ENCODE results near the gene LIMS1. TPM values are rescaled to one million over a fixed set of nuclear protein-coding genes. Genes with fewer than 3 reads are reported as not detected.
A peak's percentile ranks its signal among the peaks of the same experiment; 100 is the strongest.

The LIMS1 gene
- total and polyA plus RNA-seq, 10 donors, result 8.9 to 104 (median 61.2) TPM

DNA sequence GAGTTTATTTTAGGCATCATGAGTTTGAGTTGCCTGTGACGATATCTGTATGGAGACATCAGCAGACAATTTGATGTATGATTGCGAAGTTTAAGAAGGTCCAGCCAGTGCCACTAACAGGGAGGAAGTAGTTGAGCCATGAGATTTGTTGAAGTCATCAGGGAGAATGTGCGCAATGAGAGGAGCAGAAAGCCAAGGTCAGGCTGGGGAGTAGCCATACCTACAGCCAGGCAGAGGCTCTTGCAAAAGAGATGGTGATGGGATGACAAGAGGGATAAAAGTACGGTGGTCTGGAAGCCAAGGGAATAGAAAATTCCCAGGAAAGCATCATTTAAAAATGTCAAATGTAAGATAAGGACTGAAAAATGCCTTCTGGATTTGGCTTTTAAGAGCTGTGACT lies 51.2 kb downstream of the LIMS1 start:
- no peaks in the 10 kb centered on the region for H3K36me3 ChIP-seq
- H3K27ac ChIP-seq, result peak overlapping the region in 2 of 8 donors; percentile 83 to 86
- no peak for DNase-seq
- 57 to 85% (median 67%) methylated on average over 4 of the region's 4 CpGs for WGBS, 5 donors
- intact Hi-C loops (cut with DNase I; ENCODE audit: low total_unique reads), result no loop called here
- H3K27me3 ChIP-seq (replicated peaks in 1 of 7), result peaks cover 0 to 53% (median 0%) of the 10 kb centered on the region in 7 donors
- no peak overlapping the region for H3K4me3 ChIP-seq
- peaks cover 5 to 83% (median 53%) of the 10 kb centered on the region in 6 donors for H3K4me1 ChIP-seq
- no peaks in the 10 kb centered on the region for H3K9me3 ChIP-seq
- TF ChIP-seq, protein P1, sequence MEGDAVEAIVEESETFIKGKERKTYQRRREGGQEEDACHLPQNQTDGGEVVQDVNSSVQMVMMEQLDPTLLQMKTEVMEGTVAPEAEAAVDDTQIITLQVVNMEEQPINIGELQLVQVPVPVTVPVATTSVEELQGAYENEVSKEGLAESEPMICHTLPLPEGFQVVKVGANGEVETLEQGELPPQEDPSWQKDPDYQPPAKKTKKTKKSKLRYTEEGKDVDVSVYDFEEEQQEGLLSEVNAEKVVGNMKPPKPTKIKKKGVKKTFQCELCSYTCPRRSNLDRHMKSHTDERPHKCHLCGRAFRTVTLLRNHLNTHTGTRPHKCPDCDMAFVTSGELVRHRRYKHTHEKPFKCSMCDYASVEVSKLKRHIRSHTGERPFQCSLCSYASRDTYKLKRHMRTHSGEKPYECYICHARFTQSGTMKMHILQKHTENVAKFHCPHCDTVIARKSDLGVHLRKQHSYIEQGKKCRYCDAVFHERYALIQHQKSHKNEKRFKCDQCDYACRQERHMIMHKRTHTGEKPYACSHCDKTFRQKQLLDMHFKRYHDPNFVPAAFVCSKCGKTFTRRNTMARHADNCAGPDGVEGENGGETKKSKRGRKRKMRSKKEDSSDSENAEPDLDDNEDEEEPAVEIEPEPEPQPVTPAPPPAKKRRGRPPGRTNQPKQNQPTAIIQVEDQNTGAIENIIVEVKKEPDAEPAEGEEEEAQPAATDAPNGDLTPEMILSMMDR (IDR thresholded peaks at IDR 0.05 in 8 of 11, conservative IDR thresholded peaks at IDR 0.05 in 3 of 11), result no peak
- TF ChIP-seq POLR2AphosphoS5 (IDR thresholded peaks at IDR 0.05) (no peak), POLR2A (IDR thresholded peaks at IDR 0.05) (no peak)

DNA sequence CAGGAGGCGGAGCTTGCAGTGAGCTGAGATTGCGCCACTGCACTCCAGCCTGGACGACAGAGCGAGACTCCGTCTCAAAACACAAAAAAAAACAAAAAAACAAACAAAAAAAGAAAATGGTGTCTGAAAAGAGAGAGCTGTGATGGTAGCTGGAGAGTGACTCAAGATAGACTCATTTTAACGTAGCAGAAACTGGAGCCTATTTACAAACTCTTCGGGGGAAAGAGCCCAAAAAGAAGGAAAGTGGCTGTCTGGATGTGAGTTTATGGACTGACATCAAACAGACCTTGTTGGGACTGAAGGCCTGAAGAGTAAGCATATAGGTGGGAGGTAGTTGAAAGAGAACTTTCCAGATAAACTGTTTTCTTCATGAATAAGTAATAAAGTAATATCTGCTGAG lies 51.8 kb downstream of the LIMS1 start:
- 87 to 91% (median 87%) methylated on average over 7 of the region's 7 CpGs for WGBS, 5 donors
- Histone ChIP-seq H3K27me3 (replicated peaks in 1 of 7) (peaks cover 0 to 47% (median 0%) of the 10 kb centered on the region in 7 donors), H3K36me3 (no peaks in the 10 kb centered on the region), H3K9me3 (no peaks in the 10 kb centered on the region), H3K4me3 (no peak overlapping the region), H3K27ac (peak overlapping the region in 3 of 8 donors; percentile 54 to 86 (median 83)), H3K4me1 (peaks cover 0 to 83% (median 53%) of the 10 kb centered on the region in 6 donors)
- no peak for DNase-seq
- no peak for TF ChIP-seq POLR2AphosphoS5 (IDR thresholded peaks at IDR 0.05)
- TF ChIP-seq POLR2A (IDR thresholded peaks at IDR 0.05), result no peak
- TF ChIP-seq, protein P1 (IDR thresholded peaks at IDR 0.05 in 8 of 11, conservative IDR thresholded peaks at IDR 0.05 in 3 of 11), result no peak
- intact Hi-C loops (cut with DNase I; ENCODE audit: low total_unique reads), result no loop called here

DNA sequence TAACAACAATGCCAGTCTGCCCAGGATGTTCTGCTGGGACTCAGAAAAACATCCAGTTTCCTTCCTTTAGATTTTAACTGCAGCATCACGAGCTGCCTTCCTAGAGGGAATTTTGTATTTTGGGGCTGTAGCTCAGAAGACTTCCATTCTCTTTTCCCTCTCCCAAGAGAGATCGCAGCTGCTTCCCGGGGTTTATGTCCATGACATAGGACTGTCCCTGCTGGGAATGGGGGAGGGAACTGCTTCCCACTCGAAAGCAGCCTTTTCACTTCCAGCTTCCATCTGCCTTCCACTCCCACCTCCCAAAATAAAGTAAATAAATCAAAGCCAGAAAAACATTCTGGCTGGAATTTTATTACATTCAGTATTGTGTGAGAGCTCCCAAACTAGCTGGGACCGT lies 52.4 kb downstream of the LIMS1 start:
- 59 to 67% (median 63%) methylated on average over 5 of the region's 5 CpGs for WGBS, 5 donors
- peaks cover 0 to 42% (median 0%) of the 10 kb centered on the region in 7 donors for H3K27me3 ChIP-seq (replicated peaks in 1 of 7)
- no peak overlapping the region for H3K4me3 ChIP-seq
- intact Hi-C loops (cut with DNase I; ENCODE audit: low total_unique reads), result no loop called here
- TF ChIP-seq POLR2A (IDR thresholded peaks at IDR 0.05), result no peak
- no peak for TF ChIP-seq POLR2AphosphoS5 (IDR thresholded peaks at IDR 0.05)
- TF ChIP-seq, protein P1 (IDR thresholded peaks at IDR 0.05 in 8 of 11, conservative IDR thresholded peaks at IDR 0.05 in 3 of 11), result no peak
- no peaks in the 10 kb centered on the region for H3K36me3 ChIP-seq
- H3K27ac ChIP-seq, result peak overlapping the region in 5 of 8 donors; percentile 1 to 86 (median 82)
- no peaks in the 10 kb centered on the region for H3K9me3 ChIP-seq
- peaks cover 0 to 85% (median 52%) of the 10 kb centered on the region in 6 donors for H3K4me1 ChIP-seq
- DNase-seq, result no peak

GRCh38 chr2:108587621-108588020 lies 53.4 kb downstream of the LIMS1 start:
- H3K36me3 ChIP-seq, result no peaks in the 10 kb centered on the region
- WGBS, 5 donors, result 46 to 77% (median 71%) methylated on average over 6 of the region's 6 CpGs
- intact Hi-C loops (cut with DNase I; ENCODE audit: low total_unique reads), result no loop called here
- H3K27ac ChIP-seq, result peak overlapping the region; percentile 37 to 86 (median 82)
- peaks cover 0 to 90% (median 52%) of the 10 kb centered on the region in 6 donors for H3K4me1 ChIP-seq
- TF ChIP-seq, protein P1 (IDR thresholded peaks at IDR 0.05 in 8 of 11, conservative IDR thresholded peaks at IDR 0.05 in 3 of 11), result no peak
- peak in 1 of 3 donors; percentile 23 for TF ChIP-seq POLR2AphosphoS5 (IDR thresholded peaks at IDR 0.05)
- DNase-seq, result no peak
- H3K27me3 ChIP-seq (replicated peaks in 1 of 7), result peaks cover 0 to 32% (median 0%) of the 10 kb centered on the region in 7 donors
- H3K4me3 ChIP-seq, result no peak overlapping the region
- H3K9me3 ChIP-seq, result no peaks in the 10 kb centered on the region
